Activated naive CD4-positive, alpha-beta T cell treated with anti-CD3 and anti-CD28 coated beads for 36 hours (primary cell): ENCODE results near the gene NDUFA13. TPM values are rescaled to one million over a fixed set of nuclear protein-coding genes. Genes with fewer than 3 reads are reported as not detected.
"Not testable (repeated sequence)": the region's sequence is repeated elsewhere in the genome, so short reads cannot be mapped to it uniquely, and the experiment has no call there.

Experiments
- CTCF ChIA-PET: fragments of 350-600 bp; sonication (Branson Sonifier 250); formaldehyde crosslinking; loops from one replicate; lab custom pipeline; 2021; ENCODE audit warnings: antibody characterized with exemption; lab: Charles Lee
- DNase-seq: peaks from one replicate; pipeline ENCODE4 v3.0.0-alpha.2; 2020
- H3K27ac Mint-ChIP-seq: one replicate; pipeline ENCODE4 v1.8.0; 2021; ENCODE audit warnings: mild to moderate bottlenecking, mixed read lengths
- H3K27me3 Mint-ChIP-seq: one replicate; pipeline ENCODE4 v1.8.0; 2021; ENCODE audit warnings: low read depth, mixed read lengths
- H3K36me3 Mint-ChIP-seq: one replicate; pipeline ENCODE4 v1.8.0; 2021; ENCODE audit warnings: low read depth, mixed read lengths
- H3K4me1 Mint-ChIP-seq: one replicate; pipeline ENCODE4 v1.8.0; 2021; ENCODE audit warnings: low read depth, mixed read lengths
- H3K4me3 Mint-ChIP-seq: one replicate; pipeline ENCODE4 v1.8.0; 2021; ENCODE audit warnings: mild to moderate bottlenecking, moderate library complexity, mixed read lengths
- H3K9me3 Mint-ChIP-seq: one replicate; pipeline ENCODE4 v1.8.0; 2021; ENCODE audit warnings: mixed read lengths
- intact Hi-C: fragments of 100-400 bp; cut with micrococcal nuclease; formaldehyde crosslinking; loops from one replicate; pipeline ENCODE4 v1.15.1; 2023
- total RNA-seq, 2 experiments: library from RNA; stranded (reverse); gene quantifications; one replicate each; pipeline ENCODE4 v1.2.3, GENCODE V29; 2021

The NDUFA13 gene
- total RNA-seq = 100 to 1,000 TPM; 351 to 376 TPM

- intact Hi-C loops = loop anchor here (1.0 to 5.0 kb wide), 4 partner anchors 27 to 324 kb away; partner anchors contain the start of genes BORCS8, GMIP and RFXANK
- CTCF ChIA-PET = interaction anchor here (0.6 to 1.4 kb wide), 3 partner anchors 15 to 36 kb away, joined by 3 to 5 read pairs (median 3); no protein-coding TSS in a partner anchor
- Mint-ChIP-seq H3K9me3 (no peaks in the 10 kb centered on the region), H3K4me1 (peaks cover 35% of the 10 kb centered on the region), H3K36me3 (peaks cover 21% of the 10 kb centered on the region), H3K27ac (peak within 1 kb of the TSS; percentile 96), H3K4me3 (peak within 1 kb of the TSS; percentile 86), H3K27me3 (no peaks in the 10 kb centered on the region)
- DNase-seq = peak; percentile 96
Observed at GRCh38 chr19:19515642-19516519, at the start of gene NDUFA13. NDUFA13 (plus strand) TSS chr19:19516225; CDS start chr19:19516239, 14 bp downstream.

DNA sequence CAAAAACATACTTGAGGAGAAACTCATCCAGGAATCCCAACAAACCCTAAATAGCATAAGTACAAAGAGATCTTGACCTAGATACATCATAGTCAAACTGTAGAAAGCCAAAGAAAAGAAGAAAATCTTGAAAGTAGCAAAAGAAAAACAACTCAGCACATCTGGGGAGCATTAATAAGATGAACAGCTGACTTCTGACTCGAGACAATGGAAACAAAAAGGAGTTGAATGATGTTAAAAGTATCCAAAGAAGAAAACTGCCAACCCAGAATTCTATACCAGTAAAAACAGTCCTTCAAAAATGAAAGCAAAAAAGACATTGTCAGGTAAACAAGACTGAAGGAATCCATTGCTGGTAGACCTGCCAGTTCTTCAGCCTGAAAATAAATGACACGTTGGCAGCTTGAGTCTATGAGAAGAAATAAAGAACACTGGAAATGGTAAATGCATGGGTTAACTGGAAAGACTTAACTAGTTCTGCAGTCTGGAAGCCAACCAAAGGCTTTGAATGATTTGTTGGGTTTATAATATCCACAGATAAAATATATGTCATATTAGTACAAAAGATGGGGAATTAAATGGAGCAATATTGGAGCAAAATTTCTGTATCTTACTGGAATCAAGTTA, 47.5 kb upstream of the NDUFA13 start:
- peaks cover 49% of the 10 kb centered on the region for H3K36me3 Mint-ChIP-seq
- intact Hi-C loops = no loop called here
- CTCF ChIA-PET = no interaction called here
- peaks cover 52% of the 10 kb centered on the region for H3K4me1 Mint-ChIP-seq
- H3K9me3 Mint-ChIP-seq = peaks cover 24% of the 10 kb centered on the region
- no peak for DNase-seq
- no peaks in the 10 kb centered on the region for H3K27me3 Mint-ChIP-seq
- H3K4me3 Mint-ChIP-seq = no peak overlapping the region
- no peak overlapping the region for H3K27ac Mint-ChIP-seq

GRCh38 chr19:19470579-19470978, 45.4 kb upstream of the NDUFA13 start:
- intact Hi-C loops = no loop called here
- peaks cover 56% of the 10 kb centered on the region for H3K4me1 Mint-ChIP-seq
- no peaks in the 10 kb centered on the region for H3K27me3 Mint-ChIP-seq
- H3K4me3 Mint-ChIP-seq = no peak overlapping the region
- CTCF ChIA-PET = interaction anchor here (0.6 to 0.9 kb wide), 3 partner anchors 10 to 440 kb away, joined by 3 to 4 read pairs (median 3); no protein-coding TSS in a partner anchor
- peaks cover 24% of the 10 kb centered on the region for H3K9me3 Mint-ChIP-seq
- no peak overlapping the region for H3K27ac Mint-ChIP-seq
- no peak for DNase-seq
- H3K36me3 Mint-ChIP-seq = peaks cover 42% of the 10 kb centered on the region

- H3K27ac Mint-ChIP-seq = peak overlapping the region; percentile 55
- peaks cover 22% of the 10 kb centered on the region for H3K9me3 Mint-ChIP-seq
- H3K36me3 Mint-ChIP-seq = peaks cover 31% of the 10 kb centered on the region
- intact Hi-C loops = no loop called here
- DNase-seq = no peak
- H3K4me3 Mint-ChIP-seq = no peak overlapping the region
- H3K27me3 Mint-ChIP-seq = no peaks in the 10 kb centered on the region
- CTCF ChIA-PET = interaction anchor here (1.9 kb wide), 1 partner anchor 18 kb away, joined by 4 read pairs; no protein-coding TSS in a partner anchor
- H3K4me1 Mint-ChIP-seq = peaks cover 65% of the 10 kb centered on the region
Observed at GRCh38 chr19:19471682-19472081, 44.3 kb upstream of the NDUFA13 start.

GRCh38 chr19:19472106-19472505, 43.9 kb upstream of the NDUFA13 start:
- intact Hi-C loops, DNase-seq, H3K27me3 Mint-ChIP-seq, H3K4me3 Mint-ChIP-seq: not testable (repeated sequence)
- Mint-ChIP-seq H3K4me1 (peaks cover 69% of the 10 kb centered on the region), H3K9me3 (peaks cover 17% of the 10 kb centered on the region), H3K27ac (peak overlapping the region; percentile 55), H3K36me3 (peaks cover 27% of the 10 kb centered on the region)
- CTCF ChIA-PET = interaction anchor here (0.7 to 1.9 kb wide), 3 partner anchors 17 to 176 kb away, joined by 3 to 4 read pairs (median 3); partner anchors contain the start of gene GATAD2A

DNA sequence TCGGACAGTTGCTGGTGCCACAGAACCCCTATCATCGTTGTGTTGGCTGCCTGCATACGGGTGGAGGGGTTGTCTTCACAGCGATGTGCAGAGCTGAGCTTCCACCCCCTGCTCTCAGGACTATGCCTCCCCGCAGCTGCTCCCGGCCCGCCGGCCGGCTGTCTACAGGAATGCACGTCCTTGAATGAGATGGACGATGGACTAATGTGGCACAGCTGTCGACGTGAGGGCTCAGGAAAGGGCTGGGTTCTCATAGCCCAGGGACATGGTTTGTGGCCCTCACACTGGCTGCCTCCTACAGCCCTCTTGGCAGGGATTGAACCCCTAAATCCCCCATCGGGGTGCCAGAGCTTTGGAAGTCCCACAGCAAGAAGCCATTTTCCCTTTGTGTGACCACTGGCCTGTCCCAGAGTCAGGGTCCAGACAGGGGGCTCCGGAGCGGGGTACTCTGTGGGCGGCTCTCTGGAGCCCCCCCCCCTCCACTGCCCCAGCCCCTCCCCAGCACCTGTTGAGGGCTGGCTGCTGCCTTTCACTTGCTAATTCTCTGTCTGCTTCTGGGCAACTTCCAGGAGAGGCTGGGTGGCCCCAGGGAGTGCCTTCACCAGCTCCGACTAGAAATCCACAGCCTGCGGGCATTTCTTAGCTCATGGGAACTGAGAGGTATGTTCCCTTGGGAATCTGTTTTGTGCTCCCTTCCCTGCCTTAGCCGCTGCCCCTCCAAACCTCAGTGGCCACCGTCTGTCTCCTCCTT, 40.8 kb upstream of the NDUFA13 start:
- no peaks in the 10 kb centered on the region for H3K27me3 Mint-ChIP-seq
- intact Hi-C loops = loop anchor here (2.0 kb wide), 1 partner anchor 30 kb away; no protein-coding TSS in a partner anchor

DNA sequence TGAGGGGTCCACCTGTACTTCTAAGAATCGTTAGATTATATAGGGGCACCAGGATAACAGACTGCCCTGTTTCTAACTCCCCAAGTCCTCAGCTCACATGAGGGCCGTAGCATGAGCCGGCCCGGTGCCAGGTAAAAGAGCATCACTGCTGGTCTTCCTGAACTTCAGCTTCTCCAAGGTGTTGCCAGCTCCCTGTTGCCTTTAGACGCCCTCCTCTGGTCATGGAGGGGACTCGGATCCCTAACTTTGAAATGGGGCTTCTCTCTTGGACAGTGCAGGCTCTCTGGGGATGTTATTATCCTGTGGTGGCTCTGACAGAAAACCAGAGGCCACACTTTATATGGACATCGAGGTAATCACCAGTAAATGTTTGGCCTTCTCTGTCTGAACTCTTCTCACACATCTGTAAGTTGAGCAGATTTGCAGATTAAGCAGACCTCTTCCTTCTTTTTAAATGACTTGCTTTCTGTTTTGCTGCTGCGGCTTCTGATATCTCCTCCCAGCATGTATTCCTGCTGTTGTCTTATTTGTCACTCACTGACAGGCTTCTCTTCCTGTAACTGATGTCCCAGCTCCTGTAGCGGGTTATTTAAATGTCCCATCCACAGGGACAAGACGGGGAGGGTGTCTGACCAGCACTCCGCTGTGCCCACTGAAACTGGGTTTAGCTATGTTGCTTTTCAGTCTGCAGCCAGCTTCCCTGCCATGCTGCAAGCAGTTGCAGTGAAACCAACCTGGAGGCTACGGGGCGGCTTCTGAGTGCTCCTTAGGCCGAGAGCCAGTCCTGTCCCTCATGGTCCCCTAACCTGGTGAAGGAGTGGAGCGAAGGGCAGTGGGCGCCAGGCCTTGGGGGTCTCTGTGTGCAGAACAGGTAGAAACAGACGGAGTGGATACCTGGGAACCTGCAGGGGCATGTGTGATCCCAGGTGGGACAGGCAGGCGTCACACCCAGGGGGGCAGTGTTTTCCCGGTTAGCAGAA, 39.9 kb upstream of the NDUFA13 start:
- Mint-ChIP-seq H3K9me3 (no peaks in the 10 kb centered on the region), H3K4me3 (no peak overlapping the region), H3K4me1 (peaks cover 76% of the 10 kb centered on the region), H3K27me3 (no peaks in the 10 kb centered on the region), H3K27ac (no peak overlapping the region), H3K36me3 (peaks cover 9% of the 10 kb centered on the region)
- no peak for DNase-seq
- intact Hi-C loops = loop anchor here (2.0 kb wide), 1 partner anchor 31 kb away; no protein-coding TSS in a partner anchor
- CTCF ChIA-PET = interaction anchor here (0.6 to 1.1 kb wide), 5 partner anchors 12 to 188 kb away, joined by 3 to 6 read pairs (median 3); no protein-coding TSS in a partner anchor

More for the DNA sequence above, 40.8 kb upstream of the NDUFA13 start:
- no peak overlapping the region for H3K27ac Mint-ChIP-seq
- H3K9me3 Mint-ChIP-seq = no peaks in the 10 kb centered on the region
- H3K4me3 Mint-ChIP-seq = no peak overlapping the region
- peaks cover 13% of the 10 kb centered on the region for H3K36me3 Mint-ChIP-seq
- peaks cover 76% of the 10 kb centered on the region for H3K4me1 Mint-ChIP-seq
- no peak for DNase-seq
- CTCF ChIA-PET = interaction anchor here (0.6 to 1.1 kb wide), 5 partner anchors 13 to 187 kb away, joined by 3 to 6 read pairs (median 3); no protein-coding TSS in a partner anchor

GRCh38 chr19:19477705-19478383, 38.2 kb upstream of the NDUFA13 start:
- no peak overlapping the region for H3K4me3 Mint-ChIP-seq
- DNase-seq = no peak

DNA sequence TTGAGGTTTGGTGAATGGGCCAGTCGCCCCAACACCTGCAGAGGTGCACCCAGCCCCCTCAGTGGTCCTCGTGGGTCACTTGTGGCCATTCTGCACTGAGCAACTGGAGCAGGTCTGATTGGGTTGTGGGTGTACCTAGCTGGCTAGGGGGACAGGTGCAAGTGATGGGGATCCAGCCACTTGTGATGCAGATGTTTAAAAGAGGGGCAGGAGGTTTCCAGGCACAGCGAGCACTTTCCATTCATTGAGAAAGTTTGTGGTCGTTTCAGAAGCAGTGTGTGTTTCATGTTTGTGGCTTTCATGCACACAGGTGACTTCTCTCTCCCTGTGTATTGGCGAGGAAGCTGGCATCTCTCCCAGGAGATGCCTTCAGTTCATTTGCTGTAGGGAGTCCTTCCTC, 35.3 kb upstream of the NDUFA13 start:
- Mint-ChIP-seq H3K4me3 (no peak overlapping the region), H3K36me3 (peaks cover 11% of the 10 kb centered on the region), H3K4me1 (peaks cover 63% of the 10 kb centered on the region), H3K27me3 (no peaks in the 10 kb centered on the region), H3K9me3 (no peaks in the 10 kb centered on the region), H3K27ac (peak overlapping the region; percentile 13)
- peak; percentile 65 for DNase-seq
- CTCF ChIA-PET = interaction anchor here (0.6 to 1.6 kb wide), 5 partner anchors 9 to 112 kb away, joined by 4 to 5 read pairs (median 4); no protein-coding TSS in a partner anchor
- intact Hi-C loops = no loop called here

More at GRCh38 chr19:19477705-19478383, 38.2 kb upstream of the NDUFA13 start:
- intact Hi-C loops = no loop called here
- H3K27ac Mint-ChIP-seq = no peak overlapping the region
- no peaks in the 10 kb centered on the region for H3K27me3 Mint-ChIP-seq
- CTCF ChIA-PET = no interaction called here
- H3K4me1 Mint-ChIP-seq = peaks cover 69% of the 10 kb centered on the region
- H3K9me3 Mint-ChIP-seq = no peaks in the 10 kb centered on the region
- H3K36me3 Mint-ChIP-seq = peaks cover 8% of the 10 kb centered on the region

- Mint-ChIP-seq H3K36me3 (peaks cover 12% of the 10 kb centered on the region), H3K27me3 (no peaks in the 10 kb centered on the region), H3K4me3 (no peak overlapping the region), H3K9me3 (no peaks in the 10 kb centered on the region), H3K27ac (no peak overlapping the region), H3K4me1 (peaks cover 60% of the 10 kb centered on the region)
- CTCF ChIA-PET = interaction anchor here (1.3 kb wide), 1 partner anchor 116 kb away, joined by 3 read pairs; no protein-coding TSS in a partner anchor
- intact Hi-C loops = no loop called here
- no peak for DNase-seq
Observed at GRCh38 chr19:19482809-19483596, 33.0 kb upstream of the NDUFA13 start.
